ENCODE data around the gene WDR82.

DNA sequence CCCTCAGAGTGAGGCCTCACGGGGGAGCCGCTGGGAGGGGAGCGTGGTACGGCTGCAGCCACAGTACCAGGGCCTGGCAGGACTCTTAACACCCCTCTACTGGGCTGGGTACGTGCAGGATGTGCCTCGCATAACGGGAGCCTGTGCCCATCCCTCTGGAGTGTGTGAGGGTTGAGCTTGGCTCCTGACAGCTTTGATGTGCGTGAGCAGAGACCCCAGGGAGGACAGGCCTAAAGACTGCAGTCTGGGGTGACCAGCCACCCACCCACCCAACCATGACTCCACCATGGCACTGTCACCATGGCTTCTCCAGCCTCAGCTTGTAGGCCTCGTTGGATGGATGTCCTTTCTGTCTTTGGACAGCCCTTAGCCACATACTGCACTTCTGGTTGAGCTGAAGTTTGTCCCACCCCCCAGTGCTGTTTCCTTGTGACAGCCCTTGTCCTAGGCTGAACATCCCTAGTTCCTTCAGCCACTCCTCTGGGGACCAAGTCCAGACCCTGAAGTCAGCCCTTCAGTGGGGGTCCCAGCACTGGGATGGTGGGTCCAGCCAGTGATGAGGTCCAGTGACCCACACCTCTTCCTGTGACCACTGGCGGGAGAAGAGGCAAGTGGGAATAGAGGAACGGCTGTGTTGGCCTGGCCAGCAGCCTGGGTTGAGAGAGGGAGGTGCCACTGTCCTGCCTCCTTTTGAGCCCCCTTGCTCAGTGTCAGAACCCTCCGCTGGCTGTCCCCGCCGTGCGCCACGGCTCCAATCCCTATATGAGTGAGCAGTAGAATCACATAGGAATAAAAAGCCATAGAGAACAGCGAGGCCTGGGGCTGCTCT is 15.3 kb upstream of the WDR82 start:
- TF ChIP-seq, protein P1, sequence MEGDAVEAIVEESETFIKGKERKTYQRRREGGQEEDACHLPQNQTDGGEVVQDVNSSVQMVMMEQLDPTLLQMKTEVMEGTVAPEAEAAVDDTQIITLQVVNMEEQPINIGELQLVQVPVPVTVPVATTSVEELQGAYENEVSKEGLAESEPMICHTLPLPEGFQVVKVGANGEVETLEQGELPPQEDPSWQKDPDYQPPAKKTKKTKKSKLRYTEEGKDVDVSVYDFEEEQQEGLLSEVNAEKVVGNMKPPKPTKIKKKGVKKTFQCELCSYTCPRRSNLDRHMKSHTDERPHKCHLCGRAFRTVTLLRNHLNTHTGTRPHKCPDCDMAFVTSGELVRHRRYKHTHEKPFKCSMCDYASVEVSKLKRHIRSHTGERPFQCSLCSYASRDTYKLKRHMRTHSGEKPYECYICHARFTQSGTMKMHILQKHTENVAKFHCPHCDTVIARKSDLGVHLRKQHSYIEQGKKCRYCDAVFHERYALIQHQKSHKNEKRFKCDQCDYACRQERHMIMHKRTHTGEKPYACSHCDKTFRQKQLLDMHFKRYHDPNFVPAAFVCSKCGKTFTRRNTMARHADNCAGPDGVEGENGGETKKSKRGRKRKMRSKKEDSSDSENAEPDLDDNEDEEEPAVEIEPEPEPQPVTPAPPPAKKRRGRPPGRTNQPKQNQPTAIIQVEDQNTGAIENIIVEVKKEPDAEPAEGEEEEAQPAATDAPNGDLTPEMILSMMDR (IDR thresholded peaks at IDR 0.05), result no peak
- TF ChIP-seq ZFX (IDR thresholded peaks at IDR 0.05; ENCODE audit: borderline replicate concordance), result no peak

Data from 22Rv1 (cell line).